Measurements from ENCODE around the gene PHF19.

Gene PHF19

DNA sequence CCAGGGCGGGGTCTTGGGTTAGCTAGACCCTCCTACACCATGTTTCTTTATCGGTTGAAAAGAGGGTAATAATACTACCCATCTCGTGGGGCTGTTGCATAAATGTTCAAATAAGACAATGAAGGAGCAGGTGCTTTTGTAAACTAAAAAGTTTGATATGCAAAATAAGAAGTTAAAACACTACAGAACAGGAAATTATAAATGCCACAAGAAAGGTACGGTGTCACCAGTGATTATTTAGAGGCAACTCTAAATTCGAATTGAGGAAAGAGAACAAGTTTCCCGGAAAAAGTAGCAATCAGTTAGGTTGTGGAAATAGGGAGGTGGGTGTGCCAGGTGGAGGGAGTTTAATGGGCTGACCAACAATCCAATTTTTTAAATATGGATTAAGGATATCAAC lies 2.5 kb upstream of the PHF19 start:
- H3K27me3 ChIP-seq (ENCODE audit: control insufficient read depth, low read length) = no peaks in the 10 kb centered on the region
- H3K79me2 ChIP-seq (ENCODE audit: control insufficient read depth, low read length) = peaks cover 36% of the 10 kb centered on the region
- H3K4me3 ChIP-seq (ENCODE audit: low read length) = peak overlapping the region; percentile 93
- no peaks in the 10 kb centered on the region for H4K20me1 ChIP-seq (ENCODE audit: control insufficient read depth, insufficient read depth, low read depth, low read length)
- H3K4me2 ChIP-seq (ENCODE audit: low read length) = peak overlapping the region; percentile 85
- H3K36me3 ChIP-seq (ENCODE audit: control insufficient read depth, low read length) = peaks cover 36% of the 10 kb centered on the region
- H3K4me1 ChIP-seq (ENCODE audit: control insufficient read depth, low read length) = peaks cover 82% of the 10 kb centered on the region
- no peaks in the 10 kb centered on the region for H3K9me3 ChIP-seq (ENCODE audit: control insufficient read depth, insufficient read depth, low read length)
- no peaks in the 10 kb centered on the region for H3K9me2 ChIP-seq (replicated peaks; ENCODE audit: control insufficient read depth, low read length)
- H3K27ac ChIP-seq (ENCODE audit: low read depth, low read length) = peak overlapping the region; percentile 95
- TF ChIP-seq EZH2phosphoT487 (IDR thresholded peaks at IDR 0.05; ENCODE audit: borderline replicate concordance, low read length) = no peak
- TF ChIP-seq, protein P1, sequence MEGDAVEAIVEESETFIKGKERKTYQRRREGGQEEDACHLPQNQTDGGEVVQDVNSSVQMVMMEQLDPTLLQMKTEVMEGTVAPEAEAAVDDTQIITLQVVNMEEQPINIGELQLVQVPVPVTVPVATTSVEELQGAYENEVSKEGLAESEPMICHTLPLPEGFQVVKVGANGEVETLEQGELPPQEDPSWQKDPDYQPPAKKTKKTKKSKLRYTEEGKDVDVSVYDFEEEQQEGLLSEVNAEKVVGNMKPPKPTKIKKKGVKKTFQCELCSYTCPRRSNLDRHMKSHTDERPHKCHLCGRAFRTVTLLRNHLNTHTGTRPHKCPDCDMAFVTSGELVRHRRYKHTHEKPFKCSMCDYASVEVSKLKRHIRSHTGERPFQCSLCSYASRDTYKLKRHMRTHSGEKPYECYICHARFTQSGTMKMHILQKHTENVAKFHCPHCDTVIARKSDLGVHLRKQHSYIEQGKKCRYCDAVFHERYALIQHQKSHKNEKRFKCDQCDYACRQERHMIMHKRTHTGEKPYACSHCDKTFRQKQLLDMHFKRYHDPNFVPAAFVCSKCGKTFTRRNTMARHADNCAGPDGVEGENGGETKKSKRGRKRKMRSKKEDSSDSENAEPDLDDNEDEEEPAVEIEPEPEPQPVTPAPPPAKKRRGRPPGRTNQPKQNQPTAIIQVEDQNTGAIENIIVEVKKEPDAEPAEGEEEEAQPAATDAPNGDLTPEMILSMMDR (IDR thresholded peaks at IDR 0.05; ENCODE audit: low read depth, low read length, poor library complexity, severe bottlenecking) = no peak
- H3F3A ChIP-seq (ENCODE audit: control insufficient read depth, insufficient read depth) = peaks cover 33% of the 10 kb centered on the region

DNA sequence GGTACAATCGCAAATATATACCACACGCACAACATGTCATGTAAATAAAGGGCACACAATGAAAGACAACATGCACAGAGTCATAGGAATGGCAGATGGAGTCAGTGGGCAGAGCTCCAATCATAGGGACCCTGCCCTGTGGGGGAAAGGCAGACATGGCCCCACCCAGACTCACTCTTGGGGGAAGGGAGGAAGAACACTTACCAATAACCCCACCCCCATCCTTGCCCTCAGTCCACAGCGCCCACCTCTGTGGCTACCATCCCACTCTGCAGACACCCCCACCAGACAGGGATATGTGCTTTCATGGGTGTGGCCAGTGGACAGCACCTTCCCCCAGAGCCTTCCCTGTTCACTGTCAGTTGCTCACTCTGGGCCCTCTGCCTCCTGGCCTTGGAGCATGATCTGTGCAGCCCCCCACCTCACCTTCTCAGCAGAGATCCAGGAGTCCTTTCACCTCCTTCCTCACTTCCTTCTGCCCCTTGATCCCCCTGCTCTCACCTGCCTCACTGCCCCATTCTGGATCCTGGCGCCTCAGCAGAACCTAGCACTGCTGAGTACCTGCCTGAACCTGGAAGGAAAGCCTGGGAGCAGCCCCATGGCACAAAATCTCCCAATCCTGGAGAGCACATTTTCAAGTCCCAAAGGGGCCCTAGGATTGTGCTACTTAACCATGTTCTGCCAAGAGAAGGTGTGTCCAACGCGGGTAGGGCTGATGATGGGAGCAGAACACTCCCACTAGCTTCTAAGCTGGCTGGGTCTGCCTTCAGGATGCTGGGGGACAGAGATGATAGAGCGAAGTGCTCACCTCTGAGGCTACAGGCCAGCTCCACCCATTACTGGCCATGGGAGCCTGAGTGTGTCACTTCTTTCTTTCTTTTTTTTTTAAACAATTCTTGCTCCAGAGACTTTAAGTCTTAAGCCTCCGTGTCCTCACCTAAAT lies 1.5 kb upstream of the PHF19 start:
- peaks cover 87% of the 10 kb centered on the region for H3K4me1 ChIP-seq (ENCODE audit: control insufficient read depth, low read length)
- TF ChIP-seq EZH2phosphoT487 (IDR thresholded peaks at IDR 0.05; ENCODE audit: borderline replicate concordance, low read length) = no peak
- TF ChIP-seq, protein P1 (IDR thresholded peaks at IDR 0.05; ENCODE audit: low read depth, low read length, poor library complexity, severe bottlenecking) = no peak
- peak overlapping the region; percentile 93 for H3K4me3 ChIP-seq (ENCODE audit: low read length)

DNA sequence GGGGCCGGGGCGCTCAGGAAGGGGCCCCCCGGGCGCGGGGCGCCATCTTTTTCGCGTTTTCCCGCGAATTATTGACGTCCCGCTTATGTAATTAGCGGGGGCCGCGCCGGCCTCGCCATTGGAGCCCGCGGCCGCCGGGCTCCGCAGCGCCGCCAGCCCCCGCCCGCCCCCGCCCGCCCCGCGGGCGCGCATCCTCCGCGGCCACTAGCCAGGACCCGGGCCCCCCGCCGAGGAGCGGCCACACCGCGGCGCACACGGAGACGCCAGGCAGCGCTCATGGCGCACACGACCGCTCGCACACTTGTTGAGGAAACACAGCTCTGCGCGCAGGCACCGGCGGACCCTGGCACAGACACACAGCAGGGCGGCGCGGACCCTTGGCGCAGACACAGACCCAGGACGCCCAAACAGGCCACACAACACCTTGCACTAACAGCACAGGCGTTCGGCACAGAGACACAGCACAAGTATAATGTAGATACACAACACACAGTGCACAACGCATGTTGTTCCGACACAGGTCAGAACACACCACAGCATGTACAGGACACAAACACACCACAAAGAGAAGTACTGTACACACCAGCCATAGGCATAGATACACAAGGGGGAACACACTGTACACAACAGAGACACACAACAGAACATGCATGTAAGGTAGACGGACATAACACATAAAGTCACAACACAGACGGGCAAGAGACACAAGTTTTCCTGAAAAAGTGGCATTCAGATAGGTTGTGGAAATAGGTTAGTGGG lies 467 bp upstream of the PHF19 start:
- no peaks in the 10 kb centered on the region for H3K9me2 ChIP-seq (replicated peaks; ENCODE audit: control insufficient read depth, low read length)
- no peaks in the 10 kb centered on the region for H3K9me3 ChIP-seq (ENCODE audit: control insufficient read depth, insufficient read depth, low read length)
- TF ChIP-seq, protein P1 (IDR thresholded peaks at IDR 0.05; ENCODE audit: low read depth, low read length, poor library complexity, severe bottlenecking) = no peak
- no peak for TF ChIP-seq EZH2phosphoT487 (IDR thresholded peaks at IDR 0.05; ENCODE audit: borderline replicate concordance, low read length)
- H3K4me3 ChIP-seq (ENCODE audit: low read length) = peak overlapping the region; percentile 93
- peaks cover 56% of the 10 kb centered on the region for H3K36me3 ChIP-seq (ENCODE audit: control insufficient read depth, low read length)
- no peaks in the 10 kb centered on the region for H4K20me1 ChIP-seq (ENCODE audit: control insufficient read depth, insufficient read depth, low read depth, low read length)
- H3K27me3 ChIP-seq (ENCODE audit: control insufficient read depth, low read length) = no peaks in the 10 kb centered on the region
- peaks cover 86% of the 10 kb centered on the region for H3K4me1 ChIP-seq (ENCODE audit: control insufficient read depth, low read length)
- peak overlapping the region; percentile 85 for H3K4me2 ChIP-seq (ENCODE audit: low read length)
- H3K27ac ChIP-seq (ENCODE audit: low read depth, low read length) = peak overlapping the region; percentile 95
- H3F3A ChIP-seq (ENCODE audit: control insufficient read depth, insufficient read depth) = peaks cover 33% of the 10 kb centered on the region
- H3K79me2 ChIP-seq (ENCODE audit: control insufficient read depth, low read length) = peaks cover 40% of the 10 kb centered on the region

More for the DNA sequence above, 1.5 kb upstream of the PHF19 start:
- H3F3A ChIP-seq (ENCODE audit: control insufficient read depth, insufficient read depth) = peaks cover 31% of the 10 kb centered on the region
- peaks cover 46% of the 10 kb centered on the region for H3K36me3 ChIP-seq (ENCODE audit: control insufficient read depth, low read length)
- H3K27ac ChIP-seq (ENCODE audit: low read depth, low read length) = peak overlapping the region; percentile 95
- H3K9me2 ChIP-seq (replicated peaks; ENCODE audit: control insufficient read depth, low read length) = no peaks in the 10 kb centered on the region
- H3K79me2 ChIP-seq (ENCODE audit: control insufficient read depth, low read length) = peaks cover 40% of the 10 kb centered on the region
- no peaks in the 10 kb centered on the region for H4K20me1 ChIP-seq (ENCODE audit: control insufficient read depth, insufficient read depth, low read depth, low read length)
- peak overlapping the region; percentile 85 for H3K4me2 ChIP-seq (ENCODE audit: low read length)
- H3K9me3 ChIP-seq (ENCODE audit: control insufficient read depth, insufficient read depth, low read length) = no peaks in the 10 kb centered on the region
- H3K27me3 ChIP-seq (ENCODE audit: control insufficient read depth, low read length) = no peaks in the 10 kb centered on the region

Measured in DOHH2 (cell line).